Stimulated activated CD4-positive, alpha-beta T cell treated with anti-CD3 and anti-CD28 coated beads, Interleukin-1b, Interleukin-23, amount 100 ng/mL, for 4 hours (primary cell): ENCODE measurements around the gene CNOT2.

ENCODE experiments used
- DNase-seq, 2 donors: peaks; one replicate each; pipeline ENCODE4 v3.0.0-alpha.2; 2020; ENCODE audit warnings: low read depth in 2 of 2

CNOT2 gene

GRCh38 chr12:70304684-70305555 lies 61.7 kb downstream of the CNOT2 start:
- DNase-seq = peak; percentile 3 to 9

- DNase-seq = no peak
These were observed 62.6 kb downstream of the CNOT2 start for GRCh38 chr12:70305794-70306193.

DNA sequence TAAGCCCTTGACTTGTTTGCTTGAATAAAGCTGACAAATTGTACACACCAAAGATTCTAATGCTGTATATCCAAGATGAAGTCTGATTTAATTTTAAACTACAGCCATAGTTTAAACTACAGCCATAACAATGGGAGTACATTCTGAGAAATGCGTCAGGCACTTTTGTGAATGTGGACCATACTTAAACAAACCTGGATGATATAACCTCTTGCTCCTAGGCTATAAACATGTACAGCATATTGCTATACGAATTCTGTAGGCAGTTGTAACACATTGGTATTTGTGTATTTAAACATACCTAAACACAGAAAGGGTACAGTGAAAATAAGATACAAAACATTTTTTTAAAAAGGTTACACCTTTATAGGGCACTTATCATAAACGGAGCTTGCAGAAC lies 63.4 kb downstream of the CNOT2 start:
- no peak for DNase-seq

- DNase-seq = no peak
These were observed 64.6 kb downstream of the CNOT2 start for GRCh38 chr12:70307868-70308267.

DNA sequence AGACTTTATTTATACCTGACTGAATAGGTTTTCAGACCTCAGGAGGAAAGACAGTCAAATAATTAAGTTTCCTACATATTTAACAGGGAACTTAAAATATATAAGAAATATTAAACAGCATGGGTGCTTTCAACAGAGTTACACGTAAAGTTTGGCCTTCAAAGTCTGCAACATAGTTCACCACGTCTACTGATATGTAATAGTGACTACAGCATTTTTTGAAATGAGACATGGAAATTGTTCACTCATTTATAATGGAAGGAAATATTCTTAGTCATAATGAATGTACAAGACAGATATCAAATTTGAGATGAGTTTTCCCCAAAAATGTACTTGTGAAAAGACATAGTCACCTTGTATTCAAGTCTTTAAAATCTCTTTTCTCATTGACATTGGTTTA lies 66.1 kb downstream of the CNOT2 start:
- no peak for DNase-seq

- no peak for DNase-seq
These were observed 70.9 kb downstream of the CNOT2 start for GRCh38 chr12:70314145-70314544.

DNA sequence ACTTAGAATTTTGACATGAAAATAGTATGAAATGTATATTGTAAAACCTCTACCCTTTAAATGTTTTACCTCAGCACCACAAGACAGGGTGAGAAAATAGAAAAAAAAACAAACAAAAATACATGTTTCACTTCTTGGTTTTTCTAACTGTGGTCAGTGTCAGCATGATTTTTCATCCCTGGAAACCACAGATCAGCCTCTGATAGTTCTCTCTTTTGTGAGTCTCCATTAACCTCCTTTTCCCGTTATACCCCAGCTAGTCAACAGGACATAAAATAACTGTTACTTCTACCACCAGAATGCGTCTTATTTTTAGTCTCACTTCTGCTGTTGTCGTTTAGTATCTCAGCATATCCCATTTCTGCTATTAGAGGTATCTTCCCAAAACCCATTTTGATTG lies 74.5 kb downstream of the CNOT2 start:
- DNase-seq = no peak

DNA sequence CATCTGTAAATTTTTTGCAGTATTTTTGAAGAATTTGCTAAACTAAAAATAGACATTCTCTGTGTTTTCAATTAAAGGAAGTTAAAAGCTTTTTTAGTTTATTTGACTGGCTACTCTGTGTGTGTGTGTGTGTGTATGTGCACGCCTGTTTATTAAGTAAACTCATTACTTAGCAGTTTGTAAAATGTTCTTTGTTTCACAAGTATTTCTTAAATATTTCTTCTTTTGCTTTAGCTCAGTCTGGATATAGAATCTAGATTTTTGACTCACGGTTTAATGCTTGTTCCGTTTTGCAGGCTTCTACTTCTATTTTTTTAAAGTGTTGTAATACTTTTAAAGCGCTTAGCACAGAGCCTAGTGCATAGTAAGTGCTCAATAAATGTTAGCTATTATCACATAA lies 76.4 kb downstream of the CNOT2 start:
- DNase-seq = no peak

DNA sequence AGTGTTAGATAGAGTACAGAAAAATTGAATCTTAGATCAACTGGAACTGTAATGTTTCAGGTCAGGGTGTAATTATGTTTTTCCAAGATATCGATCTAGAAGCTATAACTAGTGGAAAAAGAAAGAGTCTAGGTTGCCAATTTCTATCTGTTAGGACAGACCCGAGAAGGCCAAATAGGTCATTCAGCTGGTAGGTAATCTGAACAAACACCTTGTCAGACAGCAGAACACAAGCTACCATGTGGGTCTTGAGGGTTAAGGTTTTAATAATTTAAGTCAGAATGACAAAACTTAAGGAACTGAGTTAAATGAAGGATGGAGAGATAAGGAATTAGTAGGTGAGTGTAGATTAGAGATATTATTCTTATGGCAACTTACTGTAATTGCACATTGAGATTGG lies 78.0 kb downstream of the CNOT2 start:
- DNase-seq = no peak

- DNase-seq = no peak
These were observed 84.3 kb downstream of the CNOT2 start for GRCh38 chr12:70327541-70327940.

GRCh38 chr12:70329728-70330127 lies 86.5 kb downstream of the CNOT2 start:
- no peak for DNase-seq

GRCh38 chr12:70330158-70330557 lies 86.9 kb downstream of the CNOT2 start:
- DNase-seq = no peak

- no peak for DNase-seq
These were observed 89.0 kb downstream of the CNOT2 start for GRCh38 chr12:70332236-70332635.

DNA sequence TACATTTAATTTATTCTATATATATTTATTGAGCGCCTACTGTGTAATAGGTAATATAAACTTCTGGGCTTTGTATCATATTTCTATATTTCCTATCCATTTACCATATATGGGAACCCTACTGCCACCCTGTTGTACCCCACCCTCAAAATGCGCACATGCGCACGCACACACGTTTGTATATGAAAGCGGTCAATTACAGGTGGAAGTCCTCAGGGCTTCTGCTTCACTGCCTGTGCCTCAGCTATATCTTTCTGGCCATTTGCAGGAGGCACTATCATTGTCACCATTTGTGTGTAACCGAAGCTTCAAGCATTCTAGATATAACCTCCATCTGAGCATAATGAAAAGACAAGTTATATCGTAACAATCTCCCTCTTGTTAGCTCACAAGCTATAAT lies 91.5 kb downstream of the CNOT2 start:
- DNase-seq = no peak

- no peak for DNase-seq
These were observed 95.3 kb downstream of the CNOT2 start for GRCh38 chr12:70338531-70338930.

- no peak for DNase-seq
These were observed 107.8 kb downstream of the CNOT2 start for GRCh38 chr12:70351076-70351475.

DNA sequence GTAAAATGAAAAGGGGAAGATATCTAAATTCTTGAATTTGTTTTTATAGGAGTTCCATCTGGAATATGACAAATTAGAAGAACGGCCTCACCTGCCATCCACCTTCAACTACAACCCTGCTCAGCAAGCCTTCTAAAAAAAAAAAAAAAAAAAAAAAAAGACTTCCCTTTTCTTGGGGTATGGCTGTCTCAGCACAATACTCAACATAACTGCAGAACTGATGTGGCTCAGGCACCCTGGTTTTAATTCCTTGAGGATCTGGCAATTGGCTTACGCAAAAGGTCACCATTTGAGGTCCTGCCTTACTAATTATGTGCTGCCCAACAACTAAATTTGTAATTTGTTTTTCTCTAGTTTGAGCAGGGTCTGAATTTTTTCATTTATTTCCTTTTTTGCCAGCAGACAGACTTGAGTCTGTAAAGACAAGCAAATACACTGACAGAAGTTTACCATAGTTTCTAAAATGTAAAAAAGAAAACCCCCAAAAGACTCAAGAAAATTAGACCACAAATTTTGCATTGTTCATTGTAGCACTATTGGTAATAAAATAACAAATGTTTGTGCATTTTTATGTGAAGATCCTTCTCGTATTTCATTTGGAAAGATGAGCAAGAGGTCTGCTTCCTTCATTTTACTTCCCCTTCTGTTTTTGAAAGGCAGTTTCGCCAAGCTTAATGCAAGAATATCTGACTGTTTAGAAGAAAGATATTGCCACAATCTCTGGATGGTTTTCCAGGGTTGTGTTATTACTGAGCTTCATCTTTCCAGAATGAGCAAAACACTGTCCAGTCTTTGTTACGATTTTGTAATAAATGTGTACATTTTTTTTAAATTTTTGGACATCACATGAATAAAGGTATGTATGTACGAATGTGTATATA lies 110.8 kb downstream of the CNOT2 start:
- DNase-seq = no peak

DNA sequence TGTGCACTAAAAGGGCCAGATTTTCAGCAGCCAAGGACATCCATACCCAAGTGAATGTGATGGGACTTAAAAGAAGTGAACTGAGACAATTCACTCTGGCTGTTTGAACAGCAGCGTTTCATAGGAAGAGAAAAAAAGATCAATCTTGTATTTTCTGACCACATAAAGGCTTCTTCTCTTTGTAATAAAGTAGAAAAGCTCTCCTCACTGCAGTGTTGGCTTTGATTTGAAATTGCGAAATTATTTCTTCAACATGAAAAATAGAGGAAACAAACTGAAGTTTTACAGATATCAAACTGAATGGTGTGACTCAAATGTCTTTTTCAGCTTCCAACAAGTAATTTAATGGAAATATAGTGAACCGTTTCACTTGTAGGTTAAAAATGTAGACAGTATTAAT lies 111.6 kb downstream of the CNOT2 start:
- DNase-seq = no peak

DNA sequence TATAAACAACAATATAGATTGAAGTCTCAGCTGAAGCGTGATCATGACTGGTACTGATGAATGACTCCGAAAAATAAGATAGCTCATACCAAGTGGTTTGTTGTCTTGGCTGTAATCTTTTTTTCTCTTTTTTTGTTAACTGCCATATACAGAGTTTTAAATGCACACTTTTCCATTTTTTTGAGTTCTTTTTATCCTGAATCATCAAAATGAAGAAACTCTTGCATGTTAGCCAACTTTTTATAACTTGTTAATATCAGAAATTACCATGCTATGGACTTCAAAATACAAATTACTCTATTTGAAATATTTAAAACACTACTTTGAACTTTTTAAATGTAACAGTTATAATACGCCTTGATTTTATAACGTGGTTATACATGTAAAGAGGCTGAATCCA lies 112.7 kb downstream of the CNOT2 start:
- DNase-seq = no peak

DNA sequence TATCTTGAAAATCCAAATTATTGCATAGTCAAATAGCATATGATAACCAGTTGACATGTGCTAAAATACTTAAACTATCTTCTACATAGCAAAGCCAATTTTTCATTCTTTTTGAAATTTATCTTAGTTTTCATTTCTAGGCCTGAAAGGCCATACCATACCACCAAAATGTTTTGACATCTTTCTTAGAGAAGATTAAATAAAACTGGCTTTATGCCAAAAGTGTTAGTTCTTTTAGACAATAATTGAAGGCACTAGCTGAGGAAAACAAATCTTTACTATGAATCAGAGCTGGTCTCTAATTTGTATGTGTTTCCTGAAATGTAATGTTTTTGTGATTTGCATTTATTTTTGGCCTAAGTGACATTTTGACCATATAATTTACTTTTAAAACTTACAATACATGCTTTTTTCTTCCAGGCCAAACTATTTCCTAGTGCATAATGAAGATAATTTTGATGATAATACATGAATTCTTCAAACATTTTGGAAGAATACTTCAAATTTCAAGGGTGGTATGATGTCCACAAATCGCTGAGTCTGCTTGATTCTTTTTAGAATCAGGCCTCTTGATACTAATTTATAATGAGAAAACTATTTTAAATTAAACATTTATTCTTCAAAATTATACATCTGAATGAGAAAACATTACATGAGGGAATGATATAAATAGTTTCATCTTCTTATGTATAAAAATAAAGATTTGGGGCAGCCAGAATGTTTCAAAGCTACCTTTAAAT lies 116.4 kb downstream of the CNOT2 start:
- DNase-seq = no peak

DNA sequence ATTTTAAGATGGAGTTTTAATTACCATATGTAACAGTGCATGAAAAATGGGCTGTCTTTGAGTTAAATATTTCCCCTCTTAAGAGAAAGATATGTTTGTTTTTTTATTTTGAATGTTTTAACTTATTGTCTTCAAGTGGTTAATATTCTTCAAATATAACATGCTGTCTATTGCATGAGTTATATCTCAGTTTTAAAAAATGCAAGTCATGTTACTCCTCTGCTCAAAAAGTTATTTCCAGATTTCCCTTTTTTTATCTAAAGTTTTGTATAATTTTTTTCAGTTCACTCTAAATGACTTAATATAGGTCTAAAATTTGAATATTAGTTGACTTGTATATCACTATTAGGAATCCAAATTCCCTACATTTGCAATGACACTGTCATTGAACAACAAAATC lies 117.0 kb downstream of the CNOT2 start:
- no peak for DNase-seq

DNA sequence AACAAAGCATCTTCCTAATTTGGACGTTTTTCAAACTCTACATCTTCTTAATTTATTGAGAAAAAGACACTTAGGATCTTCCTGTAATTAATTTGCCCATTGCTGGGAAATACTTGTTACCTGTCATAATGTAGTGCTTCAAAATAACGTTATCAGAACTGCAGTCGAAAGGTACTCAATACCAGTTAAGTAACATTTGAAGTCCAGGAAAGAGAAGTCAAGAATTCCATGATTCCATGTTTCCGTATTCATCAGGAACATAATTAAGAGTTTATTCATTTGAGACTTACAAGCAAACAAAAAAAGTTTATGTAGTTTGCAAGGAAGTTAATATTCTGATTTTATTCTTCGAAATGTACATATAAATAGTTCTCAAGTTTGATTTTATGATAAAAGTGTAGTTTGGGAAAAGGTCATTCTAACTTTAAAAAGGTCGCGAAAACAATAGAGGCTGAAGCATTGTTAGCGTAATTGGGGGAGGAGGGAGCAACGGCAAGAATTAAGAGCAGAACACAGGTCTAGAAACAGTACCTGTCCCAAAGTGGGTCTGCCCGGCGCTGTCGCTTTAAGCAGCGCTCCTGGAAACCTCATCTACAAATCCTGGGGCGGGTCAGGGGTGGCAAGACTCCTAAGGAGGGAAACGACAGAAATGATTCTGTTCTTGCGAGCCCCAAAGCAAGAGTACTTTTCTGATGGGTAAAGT lies 121.6 kb downstream of the CNOT2 start:
- DNase-seq = no peak
